Peyer's patch (tissue), 4 donors: ENCODE results near the gene YAF2.

Source experiments
- CTCF ChIP-seq, 6 experiments: fragments of 450-650 bp in 4 of 6; fragments of 200-600 bp in 2 of 6; sonication (generic) in 1 of 6; IDR thresholded peaks; one replicate each; pipeline ENCODE4 v1.5.1; 2017 to 2019; ENCODE audit warnings: antibody characterized with exemption in 6 of 6, mild to moderate bottlenecking in 3 of 6, moderate library complexity in 1 of 6
- POLR2A ChIP-seq, 2 donors: fragments of 450-650 bp; IDR thresholded peaks; one replicate each; pipeline ENCODE4 v1.5.1; 2017; ENCODE audit warnings: antibody characterized with exemption in 2 of 2, mild to moderate bottlenecking in 2 of 2, moderate library complexity in 2 of 2

GRCh38 chr12:42236017-42236416 lies 2.0 kb downstream of the YAF2 start:
- TF ChIP-seq CTCF (IDR thresholded peaks at IDR 0.05) (no peak), POLR2A (IDR thresholded peaks at IDR 0.05) (no peak)
